Stimulated activated CD8-positive, alpha-beta memory T cell treated with anti-CD3 and anti-CD28 coated beads, Interleukin-15, amount 100 ng/mL, for 1 hour (primary cell): ENCODE results near the gene KLHL24.
"Not testable (repeated sequence)": the region's sequence is repeated elsewhere in the genome, so short reads cannot be mapped to it uniquely, and the experiment has no call there.

Experiments used
- DNase-seq: peaks from one replicate; pipeline ENCODE4 v3.0.0-alpha.2; 2020; ENCODE audit warnings: low read depth

Gene KLHL24

GRCh38 chr3:183635431-183636220 is at the start of gene KLHL24:
KLHL24 (plus strand) TSS chr3:183635623; CDS start chr3:183650357, 14,734 bp downstream.
- peak; percentile 84 for DNase-seq

- no peak for DNase-seq
Measured at GRCh38 chr3:183586477-183586876, 48.9 kb upstream of the KLHL24 start.

GRCh38 chr3:183587336-183587735 is 48.1 kb upstream of the KLHL24 start:
- DNase-seq = no peak

GRCh38 chr3:183590442-183590841 is 45.0 kb upstream of the KLHL24 start:
- no peak for DNase-seq

- DNase-seq = no peak
Measured at GRCh38 chr3:183591881-183592521, 43.4 kb upstream of the KLHL24 start.

- DNase-seq = no peak
Measured at GRCh38 chr3:183592821-183593220, 42.6 kb upstream of the KLHL24 start.

GRCh38 chr3:183594636-183595035 is 40.8 kb upstream of the KLHL24 start:
- DNase-seq = no peak

- DNase-seq = no peak
Measured at GRCh38 chr3:183597959-183598358, 37.5 kb upstream of the KLHL24 start.

GRCh38 chr3:183611326-183611725 is 24.1 kb upstream of the KLHL24 start:
- DNase-seq = not testable (repeated sequence)

GRCh38 chr3:183613366-183614285 is 21.8 kb upstream of the KLHL24 start:
- DNase-seq = no peak

GRCh38 chr3:183618542-183618941 is 16.9 kb upstream of the KLHL24 start:
- DNase-seq = no peak

GRCh38 chr3:183619010-183619409 is 16.4 kb upstream of the KLHL24 start:
- no peak for DNase-seq

GRCh38 chr3:183619624-183620251 is 15.7 kb upstream of the KLHL24 start:
- DNase-seq = no peak

- DNase-seq = no peak
Measured at GRCh38 chr3:183620252-183620628, 15.2 kb upstream of the KLHL24 start.

GRCh38 chr3:183622473-183622872 is 12.9 kb upstream of the KLHL24 start:
- not testable (repeated sequence) for DNase-seq

- no peak for DNase-seq
Measured at GRCh38 chr3:183626877-183627594, 8.4 kb upstream of the KLHL24 start.

- DNase-seq = no peak
Measured at GRCh38 chr3:183629546-183630301, 5.7 kb upstream of the KLHL24 start.

- no peak for DNase-seq
Measured at GRCh38 chr3:183631715-183632114, 3.7 kb upstream of the KLHL24 start.

- DNase-seq = not testable (repeated sequence)
Measured at GRCh38 chr3:183632725-183633124, 2.7 kb upstream of the KLHL24 start.

GRCh38 chr3:183634707-183635106 is 716 bp upstream of the KLHL24 start:
- DNase-seq = no peak

GRCh38 chr3:183635107-183635430 is 354 bp upstream of the KLHL24 start:
- no peak for DNase-seq
